ENCODE results near the gene APOL5.
"Not testable (repeated sequence)": the region's sequence is repeated elsewhere in the genome, so short reads cannot be mapped to it uniquely, and the experiment has no call there.

Gene APOL5

GRCh38 chr22:35695202-35695601, 22.5 kb upstream of the APOL5 start:
- Histone ChIP-seq H3K27me3 (ENCODE audit: insufficient read depth, poor library complexity, severe bottlenecking) (no peaks in the 10 kb centered on the region), H3K27ac (replicated peaks) (no peak overlapping the region), H3K4me3 (replicated peaks; ENCODE audit: insufficient read depth, low read length) (no peak overlapping the region)
- TF ChIP-seq POLR2AphosphoS5 (IDR thresholded peaks at IDR 0.05; ENCODE audit: low read depth) (no peak), SPI1 (IDR thresholded peaks at IDR 0.05; ENCODE audit: borderline replicate concordance, low read depth) (no peak), GABPA (IDR thresholded peaks at IDR 0.05; ENCODE audit: low read depth) (no peak)
- TF ChIP-seq, protein P1, sequence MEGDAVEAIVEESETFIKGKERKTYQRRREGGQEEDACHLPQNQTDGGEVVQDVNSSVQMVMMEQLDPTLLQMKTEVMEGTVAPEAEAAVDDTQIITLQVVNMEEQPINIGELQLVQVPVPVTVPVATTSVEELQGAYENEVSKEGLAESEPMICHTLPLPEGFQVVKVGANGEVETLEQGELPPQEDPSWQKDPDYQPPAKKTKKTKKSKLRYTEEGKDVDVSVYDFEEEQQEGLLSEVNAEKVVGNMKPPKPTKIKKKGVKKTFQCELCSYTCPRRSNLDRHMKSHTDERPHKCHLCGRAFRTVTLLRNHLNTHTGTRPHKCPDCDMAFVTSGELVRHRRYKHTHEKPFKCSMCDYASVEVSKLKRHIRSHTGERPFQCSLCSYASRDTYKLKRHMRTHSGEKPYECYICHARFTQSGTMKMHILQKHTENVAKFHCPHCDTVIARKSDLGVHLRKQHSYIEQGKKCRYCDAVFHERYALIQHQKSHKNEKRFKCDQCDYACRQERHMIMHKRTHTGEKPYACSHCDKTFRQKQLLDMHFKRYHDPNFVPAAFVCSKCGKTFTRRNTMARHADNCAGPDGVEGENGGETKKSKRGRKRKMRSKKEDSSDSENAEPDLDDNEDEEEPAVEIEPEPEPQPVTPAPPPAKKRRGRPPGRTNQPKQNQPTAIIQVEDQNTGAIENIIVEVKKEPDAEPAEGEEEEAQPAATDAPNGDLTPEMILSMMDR (IDR thresholded peaks at IDR 0.05; ENCODE audit: insufficient read depth, low read length): no peak
- TF ChIP-seq, protein P2, sequence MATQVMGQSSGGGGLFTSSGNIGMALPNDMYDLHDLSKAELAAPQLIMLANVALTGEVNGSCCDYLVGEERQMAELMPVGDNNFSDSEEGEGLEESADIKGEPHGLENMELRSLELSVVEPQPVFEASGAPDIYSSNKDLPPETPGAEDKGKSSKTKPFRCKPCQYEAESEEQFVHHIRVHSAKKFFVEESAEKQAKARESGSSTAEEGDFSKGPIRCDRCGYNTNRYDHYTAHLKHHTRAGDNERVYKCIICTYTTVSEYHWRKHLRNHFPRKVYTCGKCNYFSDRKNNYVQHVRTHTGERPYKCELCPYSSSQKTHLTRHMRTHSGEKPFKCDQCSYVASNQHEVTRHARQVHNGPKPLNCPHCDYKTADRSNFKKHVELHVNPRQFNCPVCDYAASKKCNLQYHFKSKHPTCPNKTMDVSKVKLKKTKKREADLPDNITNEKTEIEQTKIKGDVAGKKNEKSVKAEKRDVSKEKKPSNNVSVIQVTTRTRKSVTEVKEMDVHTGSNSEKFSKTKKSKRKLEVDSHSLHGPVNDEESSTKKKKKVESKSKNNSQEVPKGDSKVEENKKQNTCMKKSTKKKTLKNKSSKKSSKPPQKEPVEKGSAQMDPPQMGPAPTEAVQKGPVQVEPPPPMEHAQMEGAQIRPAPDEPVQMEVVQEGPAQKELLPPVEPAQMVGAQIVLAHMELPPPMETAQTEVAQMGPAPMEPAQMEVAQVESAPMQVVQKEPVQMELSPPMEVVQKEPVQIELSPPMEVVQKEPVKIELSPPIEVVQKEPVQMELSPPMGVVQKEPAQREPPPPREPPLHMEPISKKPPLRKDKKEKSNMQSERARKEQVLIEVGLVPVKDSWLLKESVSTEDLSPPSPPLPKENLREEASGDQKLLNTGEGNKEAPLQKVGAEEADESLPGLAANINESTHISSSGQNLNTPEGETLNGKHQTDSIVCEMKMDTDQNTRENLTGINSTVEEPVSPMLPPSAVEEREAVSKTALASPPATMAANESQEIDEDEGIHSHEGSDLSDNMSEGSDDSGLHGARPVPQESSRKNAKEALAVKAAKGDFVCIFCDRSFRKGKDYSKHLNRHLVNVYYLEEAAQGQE (IDR thresholded peaks at IDR 0.05; ENCODE audit: insufficient replicate concordance, low read depth): no peak
- DNase-seq (ENCODE audit: low read depth in 1 of 2, low spot score in 1 of 2): no peak

DNA sequence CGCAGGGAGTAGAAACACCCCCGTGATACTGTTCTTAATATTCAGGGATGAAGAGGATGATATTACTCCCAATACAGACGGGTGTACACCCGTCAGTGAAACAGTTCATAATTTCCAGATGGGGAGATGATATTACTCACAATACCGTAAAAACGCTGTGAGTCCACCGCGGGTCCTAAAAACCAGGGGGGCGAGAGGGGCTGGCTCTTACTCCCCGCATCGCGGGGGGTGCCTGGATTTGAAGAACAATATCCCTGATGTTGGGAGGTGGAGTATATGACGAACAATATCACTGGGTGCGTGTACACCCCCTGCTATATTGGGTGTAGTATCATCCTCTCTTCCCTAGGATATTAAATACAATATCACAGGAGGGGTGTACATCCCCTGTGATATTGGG, 20.5 kb upstream of the APOL5 start:
- Histone ChIP-seq H3K27me3 (ENCODE audit: insufficient read depth, poor library complexity, severe bottlenecking) (no peaks in the 10 kb centered on the region), H3K27ac (replicated peaks) (no peak overlapping the region), H3K4me3 (replicated peaks; ENCODE audit: insufficient read depth, low read length) (no peak overlapping the region)
- DNase-seq (ENCODE audit: low read depth in 1 of 2, low spot score in 1 of 2): no peak
- TF ChIP-seq SPI1 (IDR thresholded peaks at IDR 0.05; ENCODE audit: borderline replicate concordance, low read depth) (no peak), POLR2AphosphoS5 (IDR thresholded peaks at IDR 0.05; ENCODE audit: low read depth) (no peak), GABPA (IDR thresholded peaks at IDR 0.05; ENCODE audit: low read depth) (no peak)
- TF ChIP-seq, protein P1 (IDR thresholded peaks at IDR 0.05; ENCODE audit: insufficient read depth, low read length): no peak
- TF ChIP-seq, protein P2 (IDR thresholded peaks at IDR 0.05; ENCODE audit: insufficient replicate concordance, low read depth): no peak

DNA sequence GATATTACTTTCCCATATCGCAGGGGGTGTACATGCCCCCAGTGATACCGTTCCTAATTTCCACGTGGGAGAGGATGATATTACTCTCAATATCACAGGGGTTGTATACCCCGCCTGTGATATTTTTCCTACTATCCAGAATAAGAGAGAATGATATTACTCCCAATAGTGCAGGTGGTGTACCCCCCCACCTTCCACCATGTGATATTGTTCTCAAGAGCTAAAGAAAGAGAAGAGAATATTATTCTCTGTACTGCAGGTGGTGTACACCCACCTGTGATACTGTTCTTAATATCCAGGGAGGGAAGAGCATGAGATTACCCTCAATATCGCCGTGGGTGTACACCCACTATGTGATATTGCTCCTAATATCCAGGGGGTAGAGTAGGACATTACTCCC, 17.8 kb upstream of the APOL5 start:
- H3K27ac ChIP-seq (replicated peaks); H3K27me3 ChIP-seq (ENCODE audit: insufficient read depth, poor library complexity, severe bottlenecking); DNase-seq (ENCODE audit: low read depth in 1 of 2, low spot score in 1 of 2); H3K4me3 ChIP-seq (replicated peaks; ENCODE audit: insufficient read depth, low read length): not testable (repeated sequence)

GRCh38 chr22:35703861-35704584, 13.6 kb upstream of the APOL5 start:
- DNase-seq (ENCODE audit: low read depth in 1 of 2, low spot score in 1 of 2): no peak
- no peak overlapping the region for H3K27ac ChIP-seq (replicated peaks)
- no peaks in the 10 kb centered on the region for H3K27me3 ChIP-seq (ENCODE audit: insufficient read depth, poor library complexity, severe bottlenecking)
- H3K4me3 ChIP-seq (replicated peaks; ENCODE audit: insufficient read depth, low read length): no peak overlapping the region
- TF ChIP-seq, protein P2 (IDR thresholded peaks at IDR 0.05; ENCODE audit: insufficient replicate concordance, low read depth): no peak
- TF ChIP-seq, protein P1 (IDR thresholded peaks at IDR 0.05; ENCODE audit: insufficient read depth, low read length): no peak
- TF ChIP-seq GABPA (IDR thresholded peaks at IDR 0.05; ENCODE audit: low read depth) (no peak), POLR2AphosphoS5 (IDR thresholded peaks at IDR 0.05; ENCODE audit: low read depth) (no peak), SPI1 (IDR thresholded peaks at IDR 0.05; ENCODE audit: borderline replicate concordance, low read depth) (no peak)

Data from HL-60 (cell line).